ENCODE results near the gene CD300C. TPM values are rescaled to one million over a fixed set of nuclear protein-coding genes. Genes with fewer than 3 reads are reported as not detected.
"Not testable (repeated sequence)": the region's sequence is repeated elsewhere in the genome, so short reads cannot be mapped to it uniquely, and the experiment has no call there.

CD300C gene
- total RNA-seq, 2 donors from 2014 or later = 0.37 to 1.2 TPM

GRCh38 chr17:74571621-74572270 lies 25.8 kb upstream of the CD300C start:
- Mint-ChIP-seq H3K4me1 (peaks cover 8% of the 10 kb centered on the region), H3K27ac (no peak overlapping the region), H3K27me3 (peaks cover 54% of the 10 kb centered on the region), H3K4me3 (no peak overlapping the region), H3K36me3 (ENCODE audit: low read depth) (peaks cover 8% of the 10 kb centered on the region)
- DNase-seq (no peak), ATAC-seq (no peak)
- H3K9me3 ChIP-seq (ENCODE audit: control insufficient read depth, low read length, poor library complexity, severe bottlenecking) = no peaks in the 10 kb centered on the region

- peaks cover 8% of the 10 kb centered on the region for H3K36me3 Mint-ChIP-seq (ENCODE audit: low read depth)
- H3K27me3 Mint-ChIP-seq = peaks cover 66% of the 10 kb centered on the region
- H3K9me3 ChIP-seq (ENCODE audit: control insufficient read depth, low read length, poor library complexity, severe bottlenecking) = no peaks in the 10 kb centered on the region
- H3K4me3 Mint-ChIP-seq = no peak overlapping the region
- no peak for DNase-seq
- peak; percentile 37 for ATAC-seq
- peaks cover 14% of the 10 kb centered on the region for H3K4me1 Mint-ChIP-seq
- H3K27ac Mint-ChIP-seq = no peak overlapping the region
These were observed 23.4 kb upstream of the CD300C start for GRCh38 chr17:74569020-74570003.

- DNase-seq (no peak), ATAC-seq (no peak)
- Mint-ChIP-seq H3K27ac (no peak overlapping the region), H3K36me3 (ENCODE audit: low read depth) (peaks cover 12% of the 10 kb centered on the region), H3K27me3 (peaks cover 73% of the 10 kb centered on the region), H3K4me3 (no peak overlapping the region), H3K4me1 (peaks cover 18% of the 10 kb centered on the region)
- H3K9me3 ChIP-seq (ENCODE audit: control insufficient read depth, low read length, poor library complexity, severe bottlenecking) = no peaks in the 10 kb centered on the region
These were observed 22.4 kb upstream of the CD300C start for GRCh38 chr17:74568106-74568873.

- DNase-seq (no peak), ATAC-seq (no peak)
- no peak within 1 kb of the TSS for H3K27ac Mint-ChIP-seq
- H3K4me1 Mint-ChIP-seq = peaks cover 20% of the 10 kb centered on the region
- H3K27me3 Mint-ChIP-seq = peaks cover 75% of the 10 kb centered on the region
- peaks cover 13% of the 10 kb centered on the region for H3K36me3 Mint-ChIP-seq (ENCODE audit: low read depth)
- H3K9me3 ChIP-seq (ENCODE audit: control insufficient read depth, low read length, poor library complexity, severe bottlenecking) = no peaks in the 10 kb centered on the region
- H3K4me3 Mint-ChIP-seq = no peak within 1 kb of the TSS
These were observed 21.5 kb upstream of the CD300C start, which contains the start of gene CD300H for GRCh38 chr17:74567397-74567796. CD300H (minus strand) TSS chr17:74567509.

- DNase-seq = no peak
- no peak for ATAC-seq
These were observed 20.3 kb upstream of the CD300C start for GRCh38 chr17:74566132-74566753.

GRCh38 chr17:74565126-74565525 lies 19.2 kb upstream of the CD300C start:
- Mint-ChIP-seq H3K4me1 (peaks cover 28% of the 10 kb centered on the region), H3K4me3 (no peak overlapping the region), H3K36me3 (ENCODE audit: low read depth) (peaks cover 17% of the 10 kb centered on the region), H3K27me3 (peaks cover 82% of the 10 kb centered on the region), H3K27ac (no peak overlapping the region)
- DNase-seq (no peak), ATAC-seq (no peak)
- no peaks in the 10 kb centered on the region for H3K9me3 ChIP-seq (ENCODE audit: control insufficient read depth, low read length, poor library complexity, severe bottlenecking)

More at GRCh38 chr17:74566132-74566753, 20.3 kb upstream of the CD300C start:
- Mint-ChIP-seq H3K4me3 (no peak overlapping the region), H3K36me3 (ENCODE audit: low read depth) (peaks cover 17% of the 10 kb centered on the region), H3K27ac (no peak overlapping the region), H3K27me3 (peaks cover 84% of the 10 kb centered on the region), H3K4me1 (peaks cover 27% of the 10 kb centered on the region)
- H3K9me3 ChIP-seq (ENCODE audit: control insufficient read depth, low read length, poor library complexity, severe bottlenecking) = no peaks in the 10 kb centered on the region

- no peaks in the 10 kb centered on the region for H3K9me3 ChIP-seq (ENCODE audit: control insufficient read depth, low read length, poor library complexity, severe bottlenecking)
- DNase-seq (no peak), ATAC-seq (no peak)
- Mint-ChIP-seq H3K4me3 (no peak overlapping the region), H3K27ac (peak overlapping the region; percentile 12), H3K27me3 (peaks cover 67% of the 10 kb centered on the region), H3K4me1 (peaks cover 30% of the 10 kb centered on the region), H3K36me3 (ENCODE audit: low read depth) (peaks cover 13% of the 10 kb centered on the region)
These were observed 17.4 kb upstream of the CD300C start for GRCh38 chr17:74563358-74563757.

GRCh38 chr17:74561586-74561985 lies 15.7 kb upstream of the CD300C start:
- H3K27me3 Mint-ChIP-seq = peaks cover 50% of the 10 kb centered on the region
- DNase-seq = no peak
- H3K4me1 Mint-ChIP-seq = peaks cover 28% of the 10 kb centered on the region
- no peak for ATAC-seq
- no peak overlapping the region for H3K27ac Mint-ChIP-seq
- no peaks in the 10 kb centered on the region for H3K9me3 ChIP-seq (ENCODE audit: control insufficient read depth, low read length, poor library complexity, severe bottlenecking)
- H3K36me3 Mint-ChIP-seq (ENCODE audit: low read depth) = peaks cover 9% of the 10 kb centered on the region
- H3K4me3 Mint-ChIP-seq = no peak overlapping the region

GRCh38 chr17:74558882-74559519 lies 13.1 kb upstream of the CD300C start:
- no peak overlapping the region for H3K27ac Mint-ChIP-seq
- no peak for DNase-seq
- peaks cover 13% of the 10 kb centered on the region for H3K36me3 Mint-ChIP-seq (ENCODE audit: low read depth)
- ATAC-seq = no peak
- H3K9me3 ChIP-seq (ENCODE audit: control insufficient read depth, low read length, poor library complexity, severe bottlenecking) = no peaks in the 10 kb centered on the region
- H3K4me3 Mint-ChIP-seq = peak overlapping the region; percentile 55
- peaks cover 21% of the 10 kb centered on the region for H3K4me1 Mint-ChIP-seq
- H3K27me3 Mint-ChIP-seq = peaks cover 27% of the 10 kb centered on the region

GRCh38 chr17:74558402-74558801 lies 12.5 kb upstream of the CD300C start:
- Mint-ChIP-seq H3K36me3 (ENCODE audit: low read depth) (peaks cover 11% of the 10 kb centered on the region), H3K27me3 (peaks cover 21% of the 10 kb centered on the region), H3K4me1 (peaks cover 19% of the 10 kb centered on the region)
- ATAC-seq; H3K27ac Mint-ChIP-seq; H3K9me3 ChIP-seq (ENCODE audit: control insufficient read depth, low read length, poor library complexity, severe bottlenecking); DNase-seq; H3K4me3 Mint-ChIP-seq: not testable (repeated sequence)

- Mint-ChIP-seq H3K27me3 (peaks cover 19% of the 10 kb centered on the region), H3K27ac (no peak overlapping the region), H3K4me1 (peaks cover 8% of the 10 kb centered on the region), H3K36me3 (ENCODE audit: low read depth) (peaks cover 4% of the 10 kb centered on the region), H3K4me3 (no peak overlapping the region)
- H3K9me3 ChIP-seq (ENCODE audit: control insufficient read depth, low read length, poor library complexity, severe bottlenecking) = no peaks in the 10 kb centered on the region
- DNase-seq = no peak
- ATAC-seq = no peak
These were observed 9.6 kb upstream of the CD300C start for GRCh38 chr17:74555427-74555940.

- peaks cover 4% of the 10 kb centered on the region for H3K36me3 Mint-ChIP-seq (ENCODE audit: low read depth)
- ATAC-seq (no peak), DNase-seq (no peak)
- H3K27ac Mint-ChIP-seq = no peak overlapping the region
- H3K27me3 Mint-ChIP-seq = peaks cover 24% of the 10 kb centered on the region
- H3K4me3 Mint-ChIP-seq = no peak overlapping the region
- no peaks in the 10 kb centered on the region for H3K9me3 ChIP-seq (ENCODE audit: control insufficient read depth, low read length, poor library complexity, severe bottlenecking)
- H3K4me1 Mint-ChIP-seq = peaks cover 8% of the 10 kb centered on the region
These were observed 9.0 kb upstream of the CD300C start for GRCh38 chr17:74554909-74555308.

All from T-helper 17 cell (primary cell).